ENCODE results near the gene CAMTA1.
"Not testable (repeated sequence)": the region's sequence is repeated elsewhere in the genome, so short reads cannot be mapped to it uniquely, and the experiment has no call there.

The CAMTA1 gene

GRCh38 chr1:7598058-7598457 lies 812.8 kb downstream of the CAMTA1 start:
- POLR2A ChIA-PET, CTCF ChIA-PET: not testable (repeated sequence)

GRCh38 chr1:7604906-7605305 lies 819.7 kb downstream of the CAMTA1 start:
- H3K9me3 ChIP-seq (ENCODE audit: control insufficient read depth, insufficient read depth, low read depth, low read length); H3K36me3 ChIP-seq (ENCODE audit: control insufficient read depth in 2 of 2, insufficient read depth in 1 of 2, low read length in 2 of 2); H3K4me3 ChIP-seq (ENCODE audit: low read depth, low read length); H3K4me1 ChIP-seq (ENCODE audit: control insufficient read depth, insufficient read depth, low read length); H3K27ac ChIP-seq (ENCODE audit: extremely low read depth, low read depth, low read length); POLR2A ChIA-PET: not testable (repeated sequence)
- CTCF ChIA-PET = interaction anchor here (0.7 to 1.4 kb wide), 2 partner anchors 10 to 14 kb away, joined by 3 to 4 read pairs; no protein-coding TSS in a partner anchor

More at GRCh38 chr1:7598058-7598457, 812.8 kb downstream of the CAMTA1 start:
- not testable (repeated sequence) for H3K4me1 ChIP-seq (ENCODE audit: control insufficient read depth, insufficient read depth, low read length); H3K4me3 ChIP-seq (ENCODE audit: low read depth, low read length); H3K27ac ChIP-seq (ENCODE audit: extremely low read depth, low read depth, low read length); H3K9me3 ChIP-seq (ENCODE audit: control insufficient read depth, insufficient read depth, low read depth, low read length); H3K36me3 ChIP-seq (ENCODE audit: control insufficient read depth in 2 of 2, insufficient read depth in 1 of 2, low read length in 2 of 2)
- TF ChIP-seq ZNF146 (tag by site-specific recombination; IDR thresholded peaks at IDR 0.05) = peak; percentile 72; the same call in 1 of the 2 replicates
- TF ChIP-seq ZNF280D (tag by site-specific recombination; IDR thresholded peaks at IDR 0.05) = 0 out of 2 replicates have a peak, but pooled peaks have one; percentile 56

- Histone ChIP-seq H3K4me3 (ENCODE audit: low read depth, low read length) (no peak overlapping the region), H3K4me1 (ENCODE audit: control insufficient read depth, insufficient read depth, low read length) (no peaks in the 10 kb centered on the region), H3K36me3 (ENCODE audit: control insufficient read depth in 2 of 2, insufficient read depth in 1 of 2, low read length in 2 of 2) (no peaks in the 10 kb centered on the region), H3K9me3 (ENCODE audit: control insufficient read depth, insufficient read depth, low read depth, low read length) (no peaks in the 10 kb centered on the region), H3K27ac (ENCODE audit: extremely low read depth, low read depth, low read length) (no peak overlapping the region)
- TF ChIP-seq ZNF639 (tag by site-specific recombination; IDR thresholded peaks at IDR 0.05) = no peak
- TF ChIP-seq ZFP3 (tag by site-specific recombination; IDR thresholded peaks at IDR 0.05; ENCODE audit: low read depth) = no peak
- no peak for TF ChIP-seq ZNF624 (tag by site-specific recombination; IDR thresholded peaks at IDR 0.05)
- CTCF ChIA-PET = no interaction called here
- POLR2A ChIA-PET = no interaction called here
Measured at GRCh38 chr1:7606096-7606495, 820.8 kb downstream of the CAMTA1 start.

- no peak overlapping the region for H3K27ac ChIP-seq (ENCODE audit: extremely low read depth, low read depth, low read length)
- CTCF ChIA-PET = no interaction called here
- H3K36me3 ChIP-seq (ENCODE audit: control insufficient read depth in 2 of 2, insufficient read depth in 1 of 2, low read length in 2 of 2) = no peaks in the 10 kb centered on the region
- no peaks in the 10 kb centered on the region for H3K4me1 ChIP-seq (ENCODE audit: control insufficient read depth, insufficient read depth, low read length)
- no peak overlapping the region for H3K4me3 ChIP-seq (ENCODE audit: low read depth, low read length)
- no peaks in the 10 kb centered on the region for H3K9me3 ChIP-seq (ENCODE audit: control insufficient read depth, insufficient read depth, low read depth, low read length)
- POLR2A ChIA-PET = no interaction called here
- TF ChIP-seq ZNF514 (tag by site-specific recombination; IDR thresholded peaks at IDR 0.05) = no peak
- TF ChIP-seq EGR2 (tag by site-specific recombination; IDR thresholded peaks at IDR 0.05; ENCODE audit: low read depth) = no peak
- TF ChIP-seq MEIS1 (CRISPR knock-in tag; IDR thresholded peaks at IDR 0.05; ENCODE audit: borderline replicate concordance) = no peak
- no peak for TF ChIP-seq ZNF433 (tag by site-specific recombination; IDR thresholded peaks at IDR 0.05; ENCODE audit: low read depth)
- TF ChIP-seq RBAK (tag by site-specific recombination; IDR thresholded peaks at IDR 0.05) = no peak
- TF ChIP-seq ZNF121 (tag by site-specific recombination; IDR thresholded peaks at IDR 0.05) = no peak
- no peak for TF ChIP-seq ZNF155 (tag by site-specific recombination; IDR thresholded peaks at IDR 0.05)
- TF ChIP-seq ZNF488 (tag by site-specific recombination; IDR thresholded peaks at IDR 0.05) = no peak
- TF ChIP-seq SP3 (tag by site-specific recombination; IDR thresholded peaks at IDR 0.05) = no peak
- no peak for TF ChIP-seq ZNF660 (tag by site-specific recombination; IDR thresholded peaks at IDR 0.05)
- TF ChIP-seq ZNF785 (tag by site-specific recombination; IDR thresholded peaks at IDR 0.05) = no peak
- TF ChIP-seq ZNF707 (tag by site-specific recombination; IDR thresholded peaks at IDR 0.05) = peak; percentile 54
- TF ChIP-seq ZNF24 (tag by site-specific recombination; IDR thresholded peaks at IDR 0.05) = no peak
- TF ChIP-seq HOXD13 (CRISPR knock-in tag; IDR thresholded peaks at IDR 0.05; ENCODE audit: borderline replicate concordance) = no peak
- TF ChIP-seq ZNF585B (tag by site-specific recombination; IDR thresholded peaks at IDR 0.05) = no peak
- TF ChIP-seq ZNF16 (tag by site-specific recombination; IDR thresholded peaks at IDR 0.05; ENCODE audit: low read depth) = no peak
- no peak for TF ChIP-seq ZNF560 (tag by site-specific recombination; IDR thresholded peaks at IDR 0.05; ENCODE audit: borderline replicate concordance)
- no peak for TF ChIP-seq ZNF645 (tag by site-specific recombination; IDR thresholded peaks at IDR 0.05)
- no peak for TF ChIP-seq ZNF175 (tag by site-specific recombination; IDR thresholded peaks at IDR 0.05)
- TF ChIP-seq ZNF837 (tag by site-specific recombination; IDR thresholded peaks at IDR 0.05) = no peak
Measured at GRCh38 chr1:7607097-7607496, 821.8 kb downstream of the CAMTA1 start.

Measured in HEK293 (cell line).